Measurements from ENCODE around the gene PGR.
"Not testable (repeated sequence)": the region's sequence is repeated elsewhere in the genome, so short reads cannot be mapped to it uniquely, and the experiment has no call there.

Gene PGR

DNA sequence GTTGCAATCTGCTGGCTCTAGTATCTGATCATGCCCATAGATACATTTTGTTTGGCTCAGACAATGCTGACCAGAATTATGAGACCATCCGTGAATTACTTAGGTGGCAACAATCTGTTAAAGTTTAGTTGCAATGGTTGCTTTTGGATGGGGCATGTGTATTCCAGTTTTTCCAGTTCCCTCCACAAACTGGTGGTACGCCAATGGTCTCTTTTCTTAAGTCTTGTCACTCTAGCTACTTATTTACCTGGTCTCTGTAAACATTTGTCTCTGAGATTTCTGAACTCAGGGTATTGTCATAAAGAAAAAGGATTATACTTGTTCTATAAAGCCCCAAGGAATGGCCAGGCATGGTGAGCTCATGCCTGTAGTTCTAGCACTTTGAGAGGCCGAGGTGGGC is 65.9 kb downstream of the PGR start:
- DNase-seq, result no peak

- no peak for DNase-seq
Observed at GRCh38 chr11:101061606-101062005, 68.0 kb downstream of the PGR start.

DNA sequence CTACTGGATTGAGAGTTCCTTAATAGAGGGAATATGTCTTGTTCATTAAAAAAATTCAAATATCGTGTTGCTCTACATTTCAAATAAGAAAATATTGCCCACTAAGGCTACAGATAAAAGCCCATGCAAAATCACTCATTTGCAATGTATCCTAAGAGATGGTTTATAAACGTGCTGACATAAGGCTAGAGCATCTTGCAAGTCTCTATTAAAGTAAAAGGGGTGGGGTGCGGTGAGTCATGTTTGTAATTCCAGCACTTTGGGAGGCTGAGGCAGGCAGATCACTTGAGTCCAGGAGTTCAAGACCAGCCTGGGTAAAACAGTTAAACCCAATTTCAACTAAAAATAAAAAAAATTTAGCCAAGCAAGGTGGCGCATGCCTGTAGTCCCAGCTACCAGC is 70.3 kb downstream of the PGR start:
- no peak for DNase-seq

DNA sequence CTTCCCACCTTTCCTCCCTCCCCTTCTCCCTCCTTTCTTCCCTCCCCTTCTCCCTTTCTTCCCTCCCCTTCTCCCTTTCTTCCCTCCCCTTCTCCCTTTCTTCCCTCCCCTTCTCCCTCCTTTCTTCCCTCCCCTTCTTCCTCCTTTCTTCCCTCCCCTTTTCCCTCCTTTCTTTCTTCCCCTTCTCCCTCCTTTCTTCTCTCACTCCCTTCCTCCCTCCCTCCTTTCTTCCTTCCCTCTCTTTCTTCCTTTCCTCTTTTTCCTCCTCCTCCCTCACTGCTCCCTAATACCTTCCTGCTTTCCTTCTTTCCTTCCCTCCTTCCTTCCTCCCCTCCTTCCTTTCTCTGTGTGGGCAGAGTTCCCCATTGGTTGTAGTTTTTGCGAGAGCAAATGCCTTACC is 76.1 kb downstream of the PGR start:
- no peak for DNase-seq

DNA sequence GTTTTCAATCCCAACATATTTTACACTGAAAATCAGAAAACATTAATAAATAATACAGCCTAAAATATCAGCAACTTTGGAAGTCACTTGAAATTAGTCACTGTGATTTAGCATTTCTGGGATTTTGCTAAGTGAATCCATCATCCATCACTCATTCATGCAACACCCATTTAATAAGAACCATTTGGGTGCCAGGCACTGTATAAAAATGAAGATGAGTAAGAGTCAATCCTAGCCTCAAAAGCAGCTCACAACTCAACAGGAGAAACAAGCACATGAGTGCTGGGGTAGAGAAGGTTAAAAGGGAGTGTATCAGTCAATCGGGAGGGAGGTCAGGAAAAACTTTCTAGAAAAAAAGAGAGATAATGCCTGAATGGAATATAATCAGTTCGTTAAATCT is 77.9 kb downstream of the PGR start:
- DNase-seq, result no peak

- no peak for DNase-seq
Observed at GRCh38 chr11:101049813-101050212, 79.8 kb downstream of the PGR start.

DNA sequence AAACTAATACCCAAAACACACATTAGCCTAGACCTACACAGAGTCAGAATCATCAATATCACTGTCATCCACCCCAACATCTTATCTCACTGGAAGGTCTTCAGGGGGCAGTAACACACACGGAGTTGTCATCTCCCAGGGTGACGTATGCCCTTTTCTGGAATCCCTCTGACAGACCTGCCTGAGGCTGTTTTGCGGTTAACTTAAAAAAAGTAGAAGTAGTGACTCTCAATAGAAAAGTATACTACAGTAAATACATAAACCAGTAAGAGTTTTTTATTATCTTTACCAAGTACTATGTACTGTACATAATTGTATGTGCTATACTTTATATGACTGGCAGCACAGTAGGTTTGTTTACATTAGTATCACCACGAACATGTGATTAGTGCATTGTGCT is 80.5 kb downstream of the PGR start:
- no peak for DNase-seq

DNA sequence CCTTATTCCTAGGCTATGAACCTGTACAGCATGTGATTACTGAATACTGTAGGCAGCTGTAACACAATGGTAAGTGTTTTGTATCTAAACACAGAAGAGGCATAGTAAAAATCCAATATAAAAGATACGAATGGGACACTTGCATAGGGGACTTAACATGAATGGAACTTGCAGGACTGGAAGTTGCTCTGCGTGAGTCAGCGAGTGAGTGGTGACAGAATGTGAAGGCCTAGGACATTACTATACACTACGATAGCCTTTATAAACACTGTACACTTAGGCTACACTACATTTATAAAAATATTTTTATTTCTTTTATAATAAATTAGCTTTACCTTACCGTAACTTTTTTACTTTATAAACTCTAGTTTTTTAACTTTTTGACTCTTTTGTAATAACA is 81.1 kb downstream of the PGR start:
- DNase-seq, result no peak

DNA sequence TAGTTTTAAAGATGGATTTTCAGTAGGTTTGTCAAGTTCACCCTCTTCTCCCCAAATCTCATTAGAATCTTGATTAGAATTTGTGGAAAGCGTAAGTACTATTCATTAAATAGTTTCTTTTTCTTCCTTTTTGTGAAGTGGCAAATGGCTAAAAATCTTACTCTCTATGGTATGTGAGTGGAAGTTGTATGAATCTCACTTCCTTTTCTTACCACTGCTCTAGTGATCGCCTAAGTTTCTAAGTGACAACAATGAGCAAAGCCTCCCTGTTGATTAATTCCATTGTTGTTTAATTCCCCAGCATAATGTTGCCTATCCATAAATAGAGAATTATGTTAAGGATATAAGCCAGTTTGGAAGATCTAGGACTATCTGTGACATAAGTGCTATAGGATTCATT is 82.7 kb downstream of the PGR start:
- DNase-seq, result no peak

DNA sequence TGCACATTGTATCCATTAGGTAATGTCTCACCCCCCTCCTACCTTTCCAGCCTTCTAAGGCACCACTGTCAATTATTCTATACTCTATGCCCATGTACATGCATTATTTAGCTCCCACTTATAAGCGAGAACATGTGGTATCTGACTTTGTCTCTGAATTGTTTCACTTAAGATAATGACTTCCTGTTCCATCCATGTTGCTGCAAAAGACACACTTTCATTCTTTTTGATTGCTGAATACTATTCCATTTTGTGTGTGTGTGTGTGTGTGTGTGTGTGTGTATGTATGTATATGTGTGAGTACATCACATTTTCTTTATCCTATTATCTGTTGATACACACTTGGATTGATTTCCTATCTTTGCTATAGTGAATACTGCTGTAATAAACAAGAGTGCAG is 84.2 kb downstream of the PGR start:
- DNase-seq, result no peak

- no peak for DNase-seq
Observed at GRCh38 chr11:101043940-101044339, 85.7 kb downstream of the PGR start.

- DNase-seq, result no peak
Observed at GRCh38 chr11:101035872-101036271, 93.7 kb downstream of the PGR start.

GRCh38 chr11:101034076-101034475 is 95.5 kb downstream of the PGR start:
- peak; percentile 60 for DNase-seq

- DNase-seq, result no peak
Observed at GRCh38 chr11:101032991-101033390, 96.6 kb downstream of the PGR start.

- no peak for DNase-seq
Observed at GRCh38 chr11:101031713-101032112, 97.9 kb downstream of the PGR start.

DNA sequence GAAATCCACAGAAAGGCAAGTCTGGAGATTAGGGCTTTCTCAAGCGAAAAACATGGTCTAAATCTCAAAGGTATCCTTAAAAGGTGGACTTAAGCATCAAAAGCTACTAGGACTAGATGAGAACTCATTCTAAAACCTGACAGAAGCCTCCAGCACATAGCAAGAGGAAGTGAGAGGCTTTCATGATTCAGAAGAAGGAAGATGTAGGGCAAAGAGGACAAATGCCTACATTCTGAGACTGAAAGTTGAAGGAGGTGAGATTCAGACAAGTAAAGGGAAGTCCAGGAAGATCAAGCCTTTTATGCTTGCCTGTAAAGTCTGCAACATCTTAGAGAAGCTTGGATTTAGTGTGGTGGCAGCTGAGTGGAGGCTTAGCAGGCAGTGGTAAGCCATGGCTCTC is 98.9 kb downstream of the PGR start:
- no peak for DNase-seq

DNA sequence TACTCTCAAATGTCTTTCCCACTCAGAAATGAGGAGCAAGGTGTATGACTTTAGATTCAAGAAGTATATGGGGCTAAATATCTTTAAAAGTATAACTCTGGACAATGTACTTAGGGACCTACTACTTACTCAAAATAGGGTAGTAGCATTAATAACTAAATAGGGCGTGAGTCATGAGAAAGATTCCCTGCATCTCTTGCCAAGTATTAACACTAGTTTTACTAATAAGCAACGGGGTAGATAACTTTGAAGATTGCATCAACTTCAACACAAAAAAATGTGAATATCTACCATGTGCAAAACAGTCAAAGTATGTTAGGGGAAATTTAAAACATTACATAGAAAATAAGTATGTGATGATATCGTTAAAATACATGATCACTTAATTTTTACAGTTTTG is 99.6 kb downstream of the PGR start:
- no peak for DNase-seq

DNA sequence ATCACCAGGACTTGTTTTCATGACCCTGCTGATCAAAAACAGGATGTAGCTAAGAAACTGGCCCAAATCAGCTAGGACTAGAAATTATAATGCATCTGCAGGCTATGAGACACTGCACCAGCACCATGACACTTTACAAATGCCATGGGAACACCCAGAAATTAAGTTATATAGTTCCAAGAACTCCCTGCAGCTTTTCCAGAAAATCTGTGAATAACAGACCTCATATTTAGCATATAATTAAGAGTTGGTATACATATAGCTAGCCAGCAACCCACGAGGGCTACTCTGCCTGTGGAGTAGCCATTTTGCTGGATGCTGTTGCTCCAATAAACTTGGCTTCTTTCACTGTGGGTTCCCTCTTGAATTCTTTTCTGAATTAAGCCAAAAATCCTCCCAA is 101.0 kb downstream of the PGR start:
- no peak for DNase-seq

DNA sequence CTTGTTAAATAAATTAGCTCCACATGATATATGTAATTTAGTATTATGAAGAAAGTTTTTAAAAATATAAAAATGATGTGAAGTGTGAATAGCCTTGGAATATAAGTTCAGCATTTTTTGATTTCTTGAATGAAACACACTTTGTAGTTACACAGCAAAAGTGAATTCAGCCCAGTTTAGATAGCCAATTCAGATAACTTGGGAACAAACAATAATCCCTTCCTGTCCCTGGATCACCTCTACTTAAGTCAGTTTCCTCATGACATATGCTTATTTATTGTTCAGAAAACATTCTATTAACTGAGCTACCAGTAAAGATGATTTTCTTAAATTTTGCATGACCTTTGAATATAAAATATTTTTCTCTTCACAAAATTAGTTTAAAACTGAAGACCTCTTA is 107.4 kb downstream of the PGR start:
- DNase-seq, result no peak

GRCh38 chr11:101019870-101020269 is 109.7 kb downstream of the PGR start:
- DNase-seq, result no peak

- DNase-seq, result no peak
Observed at GRCh38 chr11:101014600-101015285, 114.9 kb downstream of the PGR start.

DNA sequence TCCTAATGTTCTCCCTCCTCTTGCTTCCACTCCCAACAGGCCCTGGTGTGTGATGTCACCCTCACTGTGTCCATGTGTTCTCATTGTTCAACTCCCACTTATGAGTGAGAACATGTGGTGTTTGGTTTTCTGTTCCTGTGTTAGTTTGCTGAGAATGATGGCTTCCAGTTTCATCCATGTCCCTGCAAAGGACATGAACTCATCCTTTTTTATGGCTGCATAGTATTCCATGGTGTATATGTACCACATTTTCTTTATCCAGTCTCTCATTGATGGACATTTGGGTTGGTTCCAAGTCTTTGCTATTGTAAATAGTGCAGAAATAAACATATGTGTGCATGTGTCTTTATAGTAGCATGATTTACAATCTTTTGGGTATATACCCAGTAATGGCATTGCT is 115.9 kb downstream of the PGR start:
- DNase-seq, result not testable (repeated sequence)

GRCh38 chr11:101011881-101012280 is 117.7 kb downstream of the PGR start:
- no peak for DNase-seq

GRCh38 chr11:101010899-101011298 is 118.7 kb downstream of the PGR start:
- no peak for DNase-seq

DNA sequence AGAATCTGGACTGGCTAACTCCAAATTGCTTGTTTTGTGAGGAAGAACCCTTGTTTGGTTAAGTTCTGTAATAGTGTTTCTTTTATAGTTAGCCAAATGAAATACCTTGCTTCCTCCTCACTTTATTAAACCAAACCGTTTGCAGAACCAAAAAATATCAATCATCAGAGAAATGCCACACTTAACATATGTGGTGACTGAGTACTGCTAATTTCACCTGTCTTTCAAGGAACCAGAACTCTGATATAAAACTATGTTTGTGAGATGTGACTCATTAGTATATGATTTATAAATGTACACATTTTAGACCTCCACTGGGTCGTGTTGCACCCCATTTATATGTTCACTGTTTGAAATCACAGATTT is 119.9 kb downstream of the PGR start:
- DNase-seq, result no peak
